ENCODE measurements around the gene CANT1.

CANT1 gene

DNA sequence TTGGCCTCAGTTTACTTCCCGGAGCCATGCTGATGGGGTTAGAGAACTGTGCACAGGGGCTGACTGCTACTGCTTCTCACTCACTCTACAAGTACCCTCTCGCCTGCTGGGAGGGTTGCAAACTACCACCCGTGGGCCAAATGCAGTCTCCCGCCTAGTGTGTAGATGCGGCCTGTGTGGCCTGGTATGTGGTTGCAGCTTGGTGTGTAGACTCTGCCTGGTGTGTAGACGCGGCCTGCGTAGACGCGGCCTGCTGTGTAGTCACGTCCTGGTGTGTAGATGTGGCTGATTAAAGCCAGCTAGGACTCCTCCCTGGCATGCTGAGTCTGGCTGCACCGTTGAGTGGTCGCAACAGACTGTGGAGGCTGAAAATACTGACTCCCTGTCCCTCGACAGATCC lies 7.3 kb downstream of the CANT1 start:
- H3K9me3 Mint-ChIP-seq = no peaks in the 10 kb centered on the region
- ATAC-seq (ENCODE audit: low read depth) (no peak), DNase-seq (ENCODE audit: low spot score in 2 of 2) (no peak)
- H3K27ac Mint-ChIP-seq = no peak overlapping the region
- H3K4me1 Mint-ChIP-seq = peaks cover 27% of the 10 kb centered on the region
- H3K27me3 Mint-ChIP-seq = no peaks in the 10 kb centered on the region
- H3K36me3 Mint-ChIP-seq = peaks cover 15% of the 10 kb centered on the region
- no peak overlapping the region for H3K4me3 Mint-ChIP-seq

- DNase-seq (ENCODE audit: low spot score in 2 of 2) (no peak), ATAC-seq (ENCODE audit: low read depth) (no peak)
- H3K4me3 Mint-ChIP-seq = no peak overlapping the region
- peaks cover 22% of the 10 kb centered on the region for H3K4me1 Mint-ChIP-seq
- H3K9me3 Mint-ChIP-seq = no peaks in the 10 kb centered on the region
- H3K27ac Mint-ChIP-seq = peak overlapping the region; percentile 67
- peaks cover 19% of the 10 kb centered on the region for H3K36me3 Mint-ChIP-seq
- H3K27me3 Mint-ChIP-seq = no peaks in the 10 kb centered on the region
Observed at GRCh38 chr17:79001190-79002020, 8.2 kb downstream of the CANT1 start.

- H3K27ac Mint-ChIP-seq = peak overlapping the region; percentile 67
- no peak for DNase-seq (ENCODE audit: low spot score in 2 of 2)
- H3K4me3 Mint-ChIP-seq = no peak overlapping the region
- peaks cover 23% of the 10 kb centered on the region for H3K36me3 Mint-ChIP-seq
- no peaks in the 10 kb centered on the region for H3K9me3 Mint-ChIP-seq
- no peak for ATAC-seq (ENCODE audit: low read depth)
- H3K4me1 Mint-ChIP-seq = peaks cover 17% of the 10 kb centered on the region
- H3K27me3 Mint-ChIP-seq = no peaks in the 10 kb centered on the region
Observed at GRCh38 chr17:79000396-79001189, 9.0 kb downstream of the CANT1 start.

- Mint-ChIP-seq H3K27me3 (no peaks in the 10 kb centered on the region), H3K27ac (no peak overlapping the region), H3K4me1 (peaks cover 16% of the 10 kb centered on the region), H3K36me3 (peaks cover 25% of the 10 kb centered on the region), H3K4me3 (no peak overlapping the region), H3K9me3 (no peaks in the 10 kb centered on the region)
- DNase-seq (ENCODE audit: low spot score in 2 of 2) = no peak
- ATAC-seq (ENCODE audit: low read depth) = no peak
Observed at GRCh38 chr17:78999947-79000395, 9.6 kb downstream of the CANT1 start.

GRCh38 chr17:78999056-78999768 lies 10.4 kb downstream of the CANT1 start:
- Mint-ChIP-seq H3K27me3 (no peaks in the 10 kb centered on the region), H3K9me3 (no peaks in the 10 kb centered on the region), H3K36me3 (peaks cover 25% of the 10 kb centered on the region), H3K4me1 (peaks cover 16% of the 10 kb centered on the region), H3K4me3 (no peak overlapping the region), H3K27ac (no peak overlapping the region)
- DNase-seq (ENCODE audit: low spot score in 2 of 2) (no peak), ATAC-seq (ENCODE audit: low read depth) (no peak)

- Mint-ChIP-seq H3K27ac (no peak overlapping the region), H3K9me3 (no peaks in the 10 kb centered on the region), H3K4me3 (no peak overlapping the region), H3K27me3 (no peaks in the 10 kb centered on the region), H3K4me1 (peaks cover 14% of the 10 kb centered on the region), H3K36me3 (peaks cover 27% of the 10 kb centered on the region)
- DNase-seq (ENCODE audit: low spot score in 2 of 2) (no peak), ATAC-seq (ENCODE audit: low read depth) (no peak)
Observed at GRCh38 chr17:78998311-78999055, 11.1 kb downstream of the CANT1 start.

DNA sequence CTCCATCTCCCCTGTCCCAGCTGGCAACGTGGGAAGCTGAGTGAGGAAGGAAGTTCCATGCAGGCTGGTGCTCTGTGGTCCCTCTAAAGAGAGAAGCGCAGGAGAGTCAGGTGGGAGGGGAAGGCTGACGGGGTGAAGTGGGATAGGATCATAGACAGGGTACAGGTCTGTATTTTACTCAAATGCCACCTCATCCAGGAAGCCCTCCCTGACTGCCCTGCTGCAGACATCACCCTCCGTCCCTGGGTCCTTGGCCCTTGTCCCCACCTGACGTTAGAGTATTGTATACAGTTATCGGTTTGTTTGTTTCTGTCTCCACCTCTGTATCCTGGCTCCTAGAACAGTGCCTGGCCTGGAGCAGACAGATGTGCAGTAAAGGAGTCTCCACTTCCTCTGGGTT lies 11.7 kb downstream of the CANT1 start:
- Mint-ChIP-seq H3K36me3 (peaks cover 31% of the 10 kb centered on the region), H3K4me3 (no peak overlapping the region), H3K4me1 (peaks cover 17% of the 10 kb centered on the region), H3K27ac (no peak overlapping the region), H3K27me3 (no peaks in the 10 kb centered on the region), H3K9me3 (no peaks in the 10 kb centered on the region)
- DNase-seq (ENCODE audit: low spot score in 2 of 2) (no peak), ATAC-seq (ENCODE audit: low read depth) (no peak)

DNA sequence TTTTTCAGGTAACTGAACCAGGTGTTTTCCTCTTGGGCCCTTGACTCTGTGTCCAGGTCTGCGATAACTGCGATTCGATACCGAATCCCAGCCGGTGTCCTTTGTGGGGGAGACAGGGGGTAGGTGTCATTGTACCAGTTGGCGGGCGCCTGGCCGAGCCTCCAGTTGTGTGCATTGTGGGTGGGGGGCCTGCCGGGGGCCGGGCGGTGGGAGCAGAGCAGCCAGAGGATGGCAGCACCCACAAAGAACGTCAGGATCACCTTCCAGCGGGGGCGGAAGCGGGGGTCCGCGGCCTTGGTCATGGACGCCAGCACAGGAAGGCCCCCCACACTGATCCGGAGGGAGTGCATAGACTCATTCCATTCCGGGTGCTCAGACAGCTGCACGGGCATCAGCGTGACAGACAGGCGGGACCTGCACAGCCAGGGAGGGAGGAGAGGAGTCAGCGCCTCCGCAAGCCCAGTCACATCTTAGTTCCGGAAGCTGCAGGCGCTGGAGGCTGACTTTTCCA lies 12.3 kb downstream of the CANT1 start:
- no peak for ATAC-seq (ENCODE audit: low read depth)
- DNase-seq (ENCODE audit: low spot score in 2 of 2) = no peak
- H3K4me1 Mint-ChIP-seq = peaks cover 18% of the 10 kb centered on the region
- H3K27ac Mint-ChIP-seq = no peak overlapping the region
- no peaks in the 10 kb centered on the region for H3K27me3 Mint-ChIP-seq
- no peaks in the 10 kb centered on the region for H3K9me3 Mint-ChIP-seq
- H3K4me3 Mint-ChIP-seq = no peak overlapping the region
- peaks cover 35% of the 10 kb centered on the region for H3K36me3 Mint-ChIP-seq

DNA sequence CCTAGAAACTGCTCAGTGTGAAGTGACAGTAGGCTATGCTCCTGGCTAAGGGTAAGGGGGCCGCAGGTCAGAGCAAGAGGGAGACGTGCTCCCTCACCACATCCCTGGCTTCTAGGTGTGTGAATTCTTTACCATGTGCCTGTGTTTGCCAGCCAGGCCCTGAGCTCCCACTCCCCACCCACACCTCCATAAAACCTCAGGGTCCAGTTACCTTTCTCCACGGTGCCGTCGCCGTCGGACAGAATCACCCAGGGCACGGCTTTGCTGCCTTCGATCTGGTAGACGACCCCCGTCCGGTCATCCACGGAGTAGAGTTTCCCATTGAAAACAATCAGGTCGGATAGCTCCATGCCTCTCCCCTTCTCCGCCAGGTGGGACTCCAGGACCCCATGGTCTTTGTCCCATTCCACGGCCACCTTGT lies 12.8 kb downstream of the CANT1 start:
- ATAC-seq (ENCODE audit: low read depth) = no peak
- Mint-ChIP-seq H3K4me3 (no peak overlapping the region), H3K27me3 (no peaks in the 10 kb centered on the region), H3K27ac (no peak overlapping the region), H3K36me3 (peaks cover 35% of the 10 kb centered on the region), H3K9me3 (no peaks in the 10 kb centered on the region), H3K4me1 (peaks cover 16% of the 10 kb centered on the region)
- DNase-seq (ENCODE audit: low spot score in 2 of 2) = no peak

GRCh38 chr17:78995761-78996451 lies 13.7 kb downstream of the CANT1 start:
- Mint-ChIP-seq H3K27ac (no peak overlapping the region), H3K27me3 (no peaks in the 10 kb centered on the region), H3K36me3 (peaks cover 32% of the 10 kb centered on the region), H3K4me3 (no peak overlapping the region), H3K9me3 (no peaks in the 10 kb centered on the region), H3K4me1 (peaks cover 9% of the 10 kb centered on the region)
- DNase-seq (ENCODE audit: low spot score in 2 of 2) = no peak
- no peak for ATAC-seq (ENCODE audit: low read depth)

GRCh38 chr17:78995022-78995760 lies 14.4 kb downstream of the CANT1 start:
- Mint-ChIP-seq H3K9me3 (no peaks in the 10 kb centered on the region), H3K4me1 (peaks cover 6% of the 10 kb centered on the region), H3K4me3 (no peak overlapping the region), H3K27me3 (no peaks in the 10 kb centered on the region), H3K27ac (no peak overlapping the region), H3K36me3 (peaks cover 33% of the 10 kb centered on the region)
- DNase-seq (ENCODE audit: low spot score in 2 of 2) = no peak
- no peak for ATAC-seq (ENCODE audit: low read depth)

DNA sequence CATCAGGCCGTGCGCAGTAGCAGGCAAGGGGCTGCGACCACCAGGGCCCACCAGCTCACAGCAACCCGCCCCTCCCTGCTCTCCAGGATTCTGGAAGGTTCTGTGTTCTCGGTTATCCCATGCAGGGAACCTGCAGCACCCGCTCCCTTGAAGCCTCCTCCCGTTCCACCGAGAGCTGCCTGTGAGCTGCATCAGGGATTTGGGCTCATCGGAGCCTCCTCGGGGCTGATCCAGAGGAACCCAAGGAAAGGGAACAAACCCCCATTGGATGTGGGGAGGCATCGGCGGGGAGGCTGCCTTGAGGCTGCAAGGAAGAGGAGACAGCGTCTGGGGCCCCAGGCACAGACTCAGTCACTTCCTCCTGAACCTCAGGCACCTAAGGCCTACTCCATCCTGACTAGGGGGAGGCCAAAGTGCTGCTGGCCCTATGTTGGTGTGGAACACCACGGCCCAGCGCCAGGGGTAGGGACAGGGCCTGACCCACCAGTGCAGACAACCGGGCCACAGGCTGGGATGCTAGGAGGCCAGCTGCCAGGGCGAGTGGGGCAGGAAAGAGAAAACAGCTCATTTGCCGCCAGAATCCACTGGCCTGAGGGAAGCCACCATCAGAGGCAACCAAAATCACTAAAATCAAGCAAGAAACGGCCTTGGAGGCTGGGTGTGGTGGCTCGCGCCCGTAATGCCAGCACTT lies 15.4 kb downstream of the CANT1 start:
- Mint-ChIP-seq H3K9me3 (no peaks in the 10 kb centered on the region), H3K4me1 (peaks cover 5% of the 10 kb centered on the region), H3K27ac (no peak overlapping the region), H3K36me3 (peaks cover 34% of the 10 kb centered on the region), H3K27me3 (no peaks in the 10 kb centered on the region), H3K4me3 (no peak overlapping the region)
- DNase-seq (ENCODE audit: low spot score in 2 of 2) (no peak), ATAC-seq (ENCODE audit: low read depth) (no peak)

Measured in memory B cell (primary cell).